ENCODE results near the gene COL5A2.

The COL5A2 gene

GRCh38 chr2:189179570-189179950 is at the start of gene COL5A2:
TSS of gene COL5A2 (minus strand) at chr2:189179761. CDS start at chr2:189179604, 157 bp downstream.
- peak within 1 kb of the TSS; percentile 89 for H3K4me3 ChIP-seq (ENCODE audit: low read depth, low read length)
- in situ Hi-C loops (cut with HindIII; ENCODE audit: low sequenced_read_pairs) = no loop called here
- DNase-seq (ENCODE audit: low read depth, low spot score) = peak; percentile 95
- no peak for TF ChIP-seq CTCF (IDR thresholded peaks at IDR 0.05; ENCODE audit: low read depth, low read length)

- TF ChIP-seq CTCF (IDR thresholded peaks at IDR 0.05; ENCODE audit: low read depth, low read length) = no peak
- in situ Hi-C loops (cut with HindIII; ENCODE audit: low sequenced_read_pairs) = no loop called here
- no peak overlapping the region for H3K4me3 ChIP-seq (ENCODE audit: low read depth, low read length)
- no peak for DNase-seq (ENCODE audit: low read depth, low spot score)
Observed at GRCh38 chr2:189226017-189226416, 46.5 kb upstream of the COL5A2 start.

GRCh38 chr2:189225032-189225431 is 45.5 kb upstream of the COL5A2 start:
- in situ Hi-C loops (cut with HindIII; ENCODE audit: low sequenced_read_pairs) = no loop called here
- H3K4me3 ChIP-seq (ENCODE audit: low read depth, low read length) = no peak overlapping the region

GRCh38 chr2:189222468-189223105 is 43.0 kb upstream of the COL5A2 start:
- DNase-seq (ENCODE audit: low read depth, low spot score) = peak; percentile 76
- no peak overlapping the region for H3K4me3 ChIP-seq (ENCODE audit: low read depth, low read length)
- in situ Hi-C loops (cut with HindIII; ENCODE audit: low sequenced_read_pairs) = no loop called here
- no peak for TF ChIP-seq CTCF (IDR thresholded peaks at IDR 0.05; ENCODE audit: low read depth, low read length)

More at GRCh38 chr2:189225032-189225431, 45.5 kb upstream of the COL5A2 start:
- no peak for TF ChIP-seq CTCF (IDR thresholded peaks at IDR 0.05; ENCODE audit: low read depth, low read length)
- no peak for DNase-seq (ENCODE audit: low read depth, low spot score)

GRCh38 chr2:189221811-189222467 is 42.4 kb upstream of the COL5A2 start:
- peak; percentile 57 for DNase-seq (ENCODE audit: low read depth, low spot score)
- TF ChIP-seq CTCF (IDR thresholded peaks at IDR 0.05; ENCODE audit: low read depth, low read length) = no peak
- in situ Hi-C loops (cut with HindIII; ENCODE audit: low sequenced_read_pairs) = no loop called here
- H3K4me3 ChIP-seq (ENCODE audit: low read depth, low read length) = no peak overlapping the region

- in situ Hi-C loops (cut with HindIII; ENCODE audit: low sequenced_read_pairs) = no loop called here
- no peak overlapping the region for H3K4me3 ChIP-seq (ENCODE audit: low read depth, low read length)
- TF ChIP-seq CTCF (IDR thresholded peaks at IDR 0.05; ENCODE audit: low read depth, low read length) = no peak
- DNase-seq (ENCODE audit: low read depth, low spot score) = no peak
Observed at GRCh38 chr2:189218236-189218635, 38.7 kb upstream of the COL5A2 start.

Measured in astrocyte of the spinal cord (primary cell).